ENCODE results near the gene HBA1.

DNA sequence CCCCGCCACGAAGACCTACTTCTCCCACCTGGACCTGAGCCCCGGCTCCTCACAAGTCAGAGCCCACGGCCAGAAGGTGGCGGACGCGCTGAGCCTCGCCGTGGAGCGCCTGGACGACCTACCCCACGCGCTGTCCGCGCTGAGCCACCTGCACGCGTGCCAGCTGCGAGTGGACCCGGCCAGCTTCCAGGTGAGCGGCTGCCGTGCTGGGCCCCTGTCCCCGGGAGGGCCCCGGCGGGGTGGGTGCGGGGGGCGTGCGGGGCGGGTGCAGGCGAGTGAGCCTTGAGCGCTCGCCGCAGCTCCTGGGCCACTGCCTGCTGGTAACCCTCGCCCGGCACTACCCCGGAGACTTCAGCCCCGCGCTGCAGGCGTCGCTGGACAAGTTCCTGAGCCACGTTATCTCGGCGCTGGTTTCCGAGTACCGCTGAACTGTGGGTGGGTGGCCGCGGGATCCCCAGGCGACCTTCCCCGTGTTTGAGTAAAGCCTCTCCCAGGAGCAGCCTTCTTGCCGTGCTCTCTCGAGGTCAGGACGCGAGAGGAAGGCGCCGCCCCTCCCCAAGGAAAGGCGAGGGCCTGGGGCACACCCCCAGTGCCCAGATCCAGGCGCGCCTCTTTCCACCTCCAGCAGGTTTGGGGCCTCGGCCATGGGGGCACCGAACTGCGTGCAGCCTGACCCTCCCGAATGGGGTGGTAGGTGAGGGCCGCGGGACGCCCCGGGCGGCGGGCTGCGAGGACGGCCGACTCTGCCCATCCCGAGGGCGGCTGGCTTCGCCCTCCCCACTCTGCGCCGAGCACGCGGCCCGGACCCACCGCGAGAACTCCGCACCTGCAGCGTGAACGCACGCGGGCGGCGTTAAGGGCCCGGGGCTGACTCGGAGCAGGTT is 4.4 kb downstream of the HBA1 start:
- TF ChIP-seq, protein P1, sequence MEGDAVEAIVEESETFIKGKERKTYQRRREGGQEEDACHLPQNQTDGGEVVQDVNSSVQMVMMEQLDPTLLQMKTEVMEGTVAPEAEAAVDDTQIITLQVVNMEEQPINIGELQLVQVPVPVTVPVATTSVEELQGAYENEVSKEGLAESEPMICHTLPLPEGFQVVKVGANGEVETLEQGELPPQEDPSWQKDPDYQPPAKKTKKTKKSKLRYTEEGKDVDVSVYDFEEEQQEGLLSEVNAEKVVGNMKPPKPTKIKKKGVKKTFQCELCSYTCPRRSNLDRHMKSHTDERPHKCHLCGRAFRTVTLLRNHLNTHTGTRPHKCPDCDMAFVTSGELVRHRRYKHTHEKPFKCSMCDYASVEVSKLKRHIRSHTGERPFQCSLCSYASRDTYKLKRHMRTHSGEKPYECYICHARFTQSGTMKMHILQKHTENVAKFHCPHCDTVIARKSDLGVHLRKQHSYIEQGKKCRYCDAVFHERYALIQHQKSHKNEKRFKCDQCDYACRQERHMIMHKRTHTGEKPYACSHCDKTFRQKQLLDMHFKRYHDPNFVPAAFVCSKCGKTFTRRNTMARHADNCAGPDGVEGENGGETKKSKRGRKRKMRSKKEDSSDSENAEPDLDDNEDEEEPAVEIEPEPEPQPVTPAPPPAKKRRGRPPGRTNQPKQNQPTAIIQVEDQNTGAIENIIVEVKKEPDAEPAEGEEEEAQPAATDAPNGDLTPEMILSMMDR (IDR thresholded peaks at IDR 0.05): no peak
- TF ChIP-seq POLR2A (IDR thresholded peaks at IDR 0.05): no peak

Data from heart left ventricle (tissue), 13 donors.